Activated CD8-positive, alpha-beta memory T cell treated with anti-CD3 and anti-CD28 coated beads, Interleukin-2, amount 10 ng/mL, durations not matched to agents 7 days and 5 days (primary cell): ENCODE data around the gene SAA4. TPM values are rescaled to one million over a fixed set of nuclear protein-coding genes. Genes with fewer than 3 reads are reported as not detected.
"Not testable (repeated sequence)": the region's sequence is repeated elsewhere in the genome, so short reads cannot be mapped to it uniquely, and the experiment has no call there.

Experiments used
- ATAC-seq: fragments of 150-1000 bp; cut with Tn5 transposase; one replicate; pipeline ENCODE4 v1.10.0; 2021; ENCODE audit warnings: moderate library complexity
- CTCF ChIA-PET: fragments of 350-600 bp; sonication (Branson Sonifier 250); formaldehyde crosslinking; loops from one replicate; lab custom pipeline; 2021; ENCODE audit warnings: antibody characterized with exemption; lab: Charles Lee
- DNase-seq: peaks from one replicate; pipeline ENCODE4 v3.0.0-alpha.2; 2020
- H3K27ac Mint-ChIP-seq: one replicate; pipeline ENCODE4 v1.8.0; 2021; ENCODE audit warnings: mild to moderate bottlenecking, mixed read lengths
- H3K27me3 Mint-ChIP-seq: one replicate; pipeline ENCODE4 v1.8.0; 2021; ENCODE audit warnings: mixed read lengths
- H3K36me3 Mint-ChIP-seq: one replicate; pipeline ENCODE4 v1.8.0; 2021; ENCODE audit warnings: mild to moderate bottlenecking, mixed read lengths
- H3K4me1 Mint-ChIP-seq: one replicate; pipeline ENCODE4 v1.8.0; 2021; ENCODE audit warnings: mixed read lengths
- H3K4me3 Mint-ChIP-seq: one replicate; pipeline ENCODE4 v1.8.0; 2021; ENCODE audit warnings: mild to moderate bottlenecking, moderate library complexity, mixed read lengths
- H3K9me3 Mint-ChIP-seq: one replicate; pipeline ENCODE4 v1.8.0; 2022; ENCODE audit warnings: low read depth, mixed read lengths
- total RNA-seq, 2 experiments: library from RNA; stranded (reverse); gene quantifications; one replicate each; pipeline ENCODE4 v1.2.3, GENCODE V29; 2021

SAA4 gene, protein sequence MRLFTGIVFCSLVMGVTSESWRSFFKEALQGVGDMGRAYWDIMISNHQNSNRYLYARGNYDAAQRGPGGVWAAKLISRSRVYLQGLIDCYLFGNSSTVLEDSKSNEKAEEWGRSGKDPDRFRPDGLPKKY
- total RNA-seq: not detected

- Mint-ChIP-seq H3K9me3 (no peaks in the 10 kb centered on the region), H3K27me3 (peaks cover 52% of the 10 kb centered on the region)
- no peak for ATAC-seq
Observed at GRCh38 chr11:18236664-18237356, at the start of gene SAA4. TSS of gene SAA4 (minus strand) at chr11:18236802. CDS start at chr11:18235926, 876 bp downstream.

GRCh38 chr11:18285841-18286240 is 49.2 kb upstream of the SAA4 start:
- CTCF ChIA-PET: interaction anchor here (2.1 kb wide), 1 partner anchor 42 kb away, joined by 8 read pairs; no protein-coding TSS in a partner anchor
- no peak overlapping the region for H3K4me3 Mint-ChIP-seq
- H3K27ac Mint-ChIP-seq: no peak overlapping the region
- H3K27me3 Mint-ChIP-seq: no peaks in the 10 kb centered on the region
- DNase-seq (no peak), ATAC-seq (no peak)
- peaks cover 10% of the 10 kb centered on the region for H3K4me1 Mint-ChIP-seq
- H3K36me3 Mint-ChIP-seq: peaks cover 45% of the 10 kb centered on the region
- H3K9me3 Mint-ChIP-seq: no peaks in the 10 kb centered on the region

More at GRCh38 chr11:18236664-18237356, at the start of gene SAA4:
- no peak for DNase-seq
- no peaks in the 10 kb centered on the region for H3K4me1 Mint-ChIP-seq
- no peak within 1 kb of the TSS for H3K27ac Mint-ChIP-seq
- CTCF ChIA-PET: interaction anchor here (1.6 kb wide), 1 partner anchor 131 kb away, joined by 3 read pairs; the partner anchor contains the start of gene SAAL1
- no peak within 1 kb of the TSS for H3K4me3 Mint-ChIP-seq
- no peaks in the 10 kb centered on the region for H3K36me3 Mint-ChIP-seq

DNA sequence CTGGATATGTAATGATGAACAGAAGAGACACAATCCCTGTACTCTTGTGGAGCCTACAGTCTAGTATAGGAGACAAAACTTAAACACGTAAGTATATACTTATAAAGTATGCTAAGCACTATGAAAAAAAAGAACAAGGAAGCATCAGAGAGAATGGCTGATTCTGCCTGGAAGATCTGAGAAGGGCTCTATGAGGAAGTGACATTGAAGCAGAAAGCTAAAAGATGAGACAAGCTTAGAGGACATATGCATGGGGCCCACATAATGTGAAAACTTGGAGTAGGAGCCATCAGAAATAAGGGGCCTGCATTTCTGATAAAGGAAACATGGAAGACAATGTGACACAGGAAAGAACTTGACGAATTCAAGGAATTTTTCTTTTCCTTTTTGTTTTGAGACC is 46.0 kb upstream of the SAA4 start:
- H3K27me3 Mint-ChIP-seq: no peaks in the 10 kb centered on the region
- no peak for DNase-seq
- peaks cover 51% of the 10 kb centered on the region for H3K36me3 Mint-ChIP-seq
- H3K4me1 Mint-ChIP-seq: peaks cover 28% of the 10 kb centered on the region
- H3K4me3 Mint-ChIP-seq: no peak overlapping the region
- ATAC-seq: no peak
- CTCF ChIA-PET: no interaction called here
- H3K27ac Mint-ChIP-seq: peak overlapping the region; percentile 42
- H3K9me3 Mint-ChIP-seq: no peaks in the 10 kb centered on the region

GRCh38 chr11:18280438-18281045 is 43.9 kb upstream of the SAA4 start:
- peak; percentile 88 for ATAC-seq
- no peaks in the 10 kb centered on the region for H3K27me3 Mint-ChIP-seq
- no peak for DNase-seq
- H3K27ac Mint-ChIP-seq: peak overlapping the region; percentile 84
- H3K9me3 Mint-ChIP-seq: no peaks in the 10 kb centered on the region
- CTCF ChIA-PET: no interaction called here
- H3K4me3 Mint-ChIP-seq: peak overlapping the region; percentile 63
- peaks cover 28% of the 10 kb centered on the region for H3K4me1 Mint-ChIP-seq
- H3K36me3 Mint-ChIP-seq: peaks cover 43% of the 10 kb centered on the region

DNA sequence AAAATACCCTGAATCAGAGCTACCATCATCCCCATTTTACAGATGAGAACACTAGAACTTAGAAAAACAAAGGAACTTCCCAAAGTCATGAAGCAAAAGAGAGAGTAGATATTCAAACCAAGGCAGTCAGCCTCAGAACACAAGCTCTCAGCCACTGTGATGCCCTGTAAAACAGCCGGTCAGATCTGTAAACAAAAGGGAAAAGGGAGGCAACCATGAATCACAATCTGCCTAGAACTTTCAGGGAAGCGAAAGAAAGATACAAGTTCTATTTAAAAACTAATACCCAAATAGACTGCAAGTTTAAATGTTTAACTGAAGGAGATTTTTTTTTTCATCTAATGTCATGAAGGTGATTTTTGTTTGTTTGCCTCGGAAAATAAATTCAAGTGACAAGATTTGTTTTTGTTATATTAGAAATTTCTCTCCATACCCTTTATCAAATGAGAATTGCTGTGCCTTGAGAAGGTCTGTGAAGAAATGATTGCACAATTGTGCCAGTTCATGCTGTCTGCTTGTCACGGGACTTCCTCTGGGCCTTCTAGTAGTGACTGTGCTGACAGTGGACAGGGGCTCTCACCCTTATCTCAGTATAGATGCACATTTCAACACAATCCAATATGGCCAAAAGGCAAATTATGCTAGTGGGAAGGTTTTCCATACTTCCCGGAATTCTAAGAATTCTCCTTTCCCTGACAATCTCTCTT is 41.1 kb upstream of the SAA4 start:
- ATAC-seq (no peak), DNase-seq (no peak)
- Mint-ChIP-seq H3K4me1 (peaks cover 28% of the 10 kb centered on the region), H3K27ac (peak overlapping the region; percentile 4), H3K36me3 (peaks cover 32% of the 10 kb centered on the region), H3K4me3 (no peak overlapping the region), H3K27me3 (no peaks in the 10 kb centered on the region), H3K9me3 (no peaks in the 10 kb centered on the region)
- CTCF ChIA-PET: interaction anchor here (3.8 kb wide), 1 partner anchor 34 kb away, joined by 15 read pairs; no protein-coding TSS in a partner anchor

- DNase-seq (no peak), ATAC-seq (no peak)
- H3K4me3 Mint-ChIP-seq: no peak overlapping the region
- H3K27me3 Mint-ChIP-seq: no peaks in the 10 kb centered on the region
- H3K4me1 Mint-ChIP-seq: peaks cover 13% of the 10 kb centered on the region
- CTCF ChIA-PET: no interaction called here
- H3K27ac Mint-ChIP-seq: no peak overlapping the region
- H3K36me3 Mint-ChIP-seq: peaks cover 1% of the 10 kb centered on the region
- no peaks in the 10 kb centered on the region for H3K9me3 Mint-ChIP-seq
Observed at GRCh38 chr11:18271206-18271605, 34.6 kb upstream of the SAA4 start.

GRCh38 chr11:18270102-18270501 is 33.5 kb upstream of the SAA4 start:
- H3K4me3 Mint-ChIP-seq: no peak overlapping the region
- H3K27ac Mint-ChIP-seq: no peak overlapping the region
- H3K9me3 Mint-ChIP-seq: no peaks in the 10 kb centered on the region
- DNase-seq (no peak), ATAC-seq (no peak)
- H3K27me3 Mint-ChIP-seq: no peaks in the 10 kb centered on the region
- H3K36me3 Mint-ChIP-seq: peaks cover 1% of the 10 kb centered on the region
- CTCF ChIA-PET: interaction anchor here (1.1 kb wide), 1 partner anchor 26 kb away, joined by 3 read pairs; no protein-coding TSS in a partner anchor
- peaks cover 19% of the 10 kb centered on the region for H3K4me1 Mint-ChIP-seq

- not testable (repeated sequence) for H3K9me3 Mint-ChIP-seq, H3K27ac Mint-ChIP-seq
- CTCF ChIA-PET: interaction anchor here (1.7 kb wide), 1 partner anchor 25 kb away, joined by 6 read pairs; no protein-coding TSS in a partner anchor
Observed at GRCh38 chr11:18269252-18269651, 32.6 kb upstream of the SAA4 start.

DNA sequence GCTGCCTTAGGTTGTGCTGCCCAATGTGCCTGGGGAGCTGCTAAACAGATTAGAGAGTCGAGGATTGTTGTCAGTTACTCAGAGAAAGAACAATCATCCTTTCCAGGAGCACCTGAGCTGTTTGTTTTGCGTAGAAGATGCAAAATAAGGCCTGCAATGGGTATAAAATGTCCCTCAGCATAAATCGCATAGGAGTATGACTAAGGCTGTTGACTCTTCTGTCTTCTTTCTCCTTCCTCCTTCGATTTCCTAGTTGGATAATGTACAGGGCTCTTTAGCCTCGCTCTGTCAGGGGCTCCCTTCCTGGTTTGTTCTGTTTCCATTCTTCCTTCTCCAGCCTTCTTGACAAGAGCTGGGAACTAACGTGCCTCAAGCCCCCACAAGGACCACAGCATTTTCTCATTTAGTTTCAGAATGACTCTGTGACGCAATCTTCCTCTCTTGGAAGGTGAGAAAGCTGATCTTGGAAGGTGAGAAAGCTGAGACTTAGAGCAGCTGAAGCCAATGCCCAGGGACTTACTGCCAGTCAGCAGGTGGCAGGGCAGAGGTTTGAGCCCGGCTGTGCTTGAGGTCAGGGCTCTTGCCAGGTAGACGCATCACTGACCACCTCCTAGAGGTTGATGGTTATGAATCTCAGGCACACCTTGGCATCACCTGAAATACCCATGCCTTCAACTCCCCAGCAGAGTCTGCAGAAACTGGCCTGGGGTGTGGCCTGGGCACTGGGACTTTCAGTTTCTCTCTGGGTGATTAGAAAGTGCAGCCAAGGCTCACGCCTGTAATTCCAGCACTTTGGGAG is 30.9 kb upstream of the SAA4 start:
- DNase-seq, H3K9me3 Mint-ChIP-seq, H3K36me3 Mint-ChIP-seq, H3K27me3 Mint-ChIP-seq: not testable (repeated sequence)
- peaks cover 36% of the 10 kb centered on the region for H3K4me1 Mint-ChIP-seq
- H3K4me3 Mint-ChIP-seq: peak overlapping the region; percentile 46
- peak overlapping the region; percentile 74 for H3K27ac Mint-ChIP-seq
- CTCF ChIA-PET: interaction anchor here (1.7 kb wide), 1 partner anchor 23 kb away, joined by 6 read pairs; no protein-coding TSS in a partner anchor
- ATAC-seq: peak; percentile 86

More at GRCh38 chr11:18269252-18269651, 32.6 kb upstream of the SAA4 start:
- H3K27me3 Mint-ChIP-seq, DNase-seq, H3K36me3 Mint-ChIP-seq, ATAC-seq, H3K4me3 Mint-ChIP-seq: not testable (repeated sequence)
- peaks cover 26% of the 10 kb centered on the region for H3K4me1 Mint-ChIP-seq

- DNase-seq (no peak), ATAC-seq (no peak)
- H3K27ac Mint-ChIP-seq: peak within 1 kb of the TSS; percentile 31
- H3K27me3 Mint-ChIP-seq: peaks cover 5% of the 10 kb centered on the region
- CTCF ChIA-PET: no interaction called here
- H3K4me1 Mint-ChIP-seq: peaks cover 36% of the 10 kb centered on the region
- no peaks in the 10 kb centered on the region for H3K9me3 Mint-ChIP-seq
- H3K36me3 Mint-ChIP-seq: peaks cover 3% of the 10 kb centered on the region
- no peak within 1 kb of the TSS for H3K4me3 Mint-ChIP-seq
Observed at GRCh38 chr11:18265949-18266348, 29.3 kb upstream of the SAA4 start, which contains the start of gene SAA1. TSS of gene SAA1 (plus strand) at chr11:18266264. CDS start at chr11:18266888, 624 bp downstream.

GRCh38 chr11:18264677-18265555 is 28.3 kb upstream of the SAA4 start:
- CTCF ChIA-PET: interaction anchor here (0.5 to 0.8 kb wide), 2 partner anchors 21 to 333 kb away, joined by 3 to 4 read pairs; no protein-coding TSS in a partner anchor
- Mint-ChIP-seq H3K27ac (no peak overlapping the region), H3K4me3 (no peak overlapping the region), H3K36me3 (peaks cover 3% of the 10 kb centered on the region), H3K4me1 (peaks cover 36% of the 10 kb centered on the region), H3K27me3 (peaks cover 5% of the 10 kb centered on the region), H3K9me3 (no peaks in the 10 kb centered on the region)
- ATAC-seq (no peak), DNase-seq (no peak)
